Measurements from ENCODE around the gene PMVK.

Gene PMVK

DNA sequence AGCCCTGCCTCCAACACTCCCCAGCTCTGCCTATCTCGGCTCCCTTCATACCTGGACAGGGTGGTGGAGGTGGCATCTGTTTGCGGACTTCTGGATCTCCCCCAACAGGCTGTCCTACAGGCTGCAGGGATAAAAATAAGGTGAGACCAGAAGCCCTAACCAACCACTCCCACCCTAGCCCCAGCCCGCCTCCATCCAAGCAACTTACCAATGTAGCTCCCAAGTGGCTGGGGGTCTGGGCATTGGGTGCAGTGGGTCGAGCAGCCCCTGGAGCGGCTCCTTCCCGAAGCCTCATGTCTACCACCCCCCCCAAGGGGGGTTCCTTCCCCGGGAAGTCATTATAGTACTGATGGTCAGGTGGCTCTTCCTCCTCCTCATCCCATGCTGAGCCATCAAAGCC is 29.6 kb upstream of the PMVK start:
- no peak for DNase-seq

DNA sequence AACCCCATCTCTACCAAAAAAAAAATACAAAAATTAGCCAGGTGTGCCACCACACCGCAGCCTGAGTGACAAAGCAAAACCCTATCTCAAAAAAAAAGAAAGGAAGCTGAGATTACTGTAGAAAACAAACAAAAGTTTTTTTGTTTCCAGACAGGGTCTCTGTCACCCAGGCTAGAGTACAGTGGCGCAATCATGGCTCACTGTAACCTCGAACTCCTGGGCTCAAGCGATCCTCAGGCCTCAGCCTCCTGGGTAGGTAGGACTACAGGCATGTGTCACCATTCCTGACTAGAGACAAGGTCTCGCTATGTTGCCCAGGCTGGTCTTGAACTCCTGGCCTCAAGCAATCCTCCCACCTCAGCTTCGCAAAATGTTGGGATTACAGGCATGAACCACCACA is 27.8 kb upstream of the PMVK start:
- DNase-seq = no peak

DNA sequence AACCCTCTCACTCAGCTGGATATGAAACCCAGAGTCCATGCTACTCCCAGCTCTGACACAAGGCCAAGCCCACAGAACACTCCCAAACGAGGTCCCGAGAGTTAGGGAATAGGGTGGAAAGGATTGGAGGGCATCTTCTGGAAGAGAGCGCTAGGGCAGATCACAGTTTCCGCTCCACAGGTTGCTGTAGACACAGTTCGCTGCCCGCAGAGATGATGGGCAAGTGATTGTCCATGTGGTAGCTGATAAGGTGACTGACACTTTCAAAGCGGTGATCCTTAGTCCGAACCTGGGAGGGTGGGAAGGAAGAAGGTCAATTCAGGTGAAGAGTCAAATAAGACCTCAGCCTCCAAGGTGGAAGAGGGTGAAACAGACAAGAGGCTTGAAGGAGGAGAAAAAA is 27.1 kb upstream of the PMVK start:
- no peak for DNase-seq

DNA sequence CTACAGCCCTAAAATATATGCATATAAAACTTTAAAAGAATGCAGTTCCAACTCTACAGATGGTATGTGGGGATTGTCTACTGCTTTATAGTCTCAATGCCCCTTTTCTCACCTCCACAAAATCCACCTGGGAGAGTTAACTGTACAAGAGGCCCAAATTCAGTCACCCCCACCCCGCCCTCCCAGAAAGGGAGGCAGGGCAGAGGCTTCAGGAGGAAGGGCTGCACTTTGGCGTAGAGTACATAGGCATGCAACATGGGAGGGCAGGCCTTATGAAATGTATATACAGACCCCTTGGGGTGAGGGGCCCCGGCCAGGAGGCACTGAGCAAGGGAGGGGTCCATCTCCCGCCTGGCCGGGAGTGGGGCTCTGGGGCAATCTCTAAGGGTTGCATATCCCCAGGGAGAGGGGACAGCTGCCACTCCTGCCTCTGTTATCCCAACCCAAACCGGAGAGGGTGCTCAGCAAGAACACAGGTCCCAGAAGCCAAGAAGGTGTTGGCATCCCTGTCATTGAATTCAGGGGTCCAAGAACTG is 26.3 kb upstream of the PMVK start:
- no peak for DNase-seq

DNA sequence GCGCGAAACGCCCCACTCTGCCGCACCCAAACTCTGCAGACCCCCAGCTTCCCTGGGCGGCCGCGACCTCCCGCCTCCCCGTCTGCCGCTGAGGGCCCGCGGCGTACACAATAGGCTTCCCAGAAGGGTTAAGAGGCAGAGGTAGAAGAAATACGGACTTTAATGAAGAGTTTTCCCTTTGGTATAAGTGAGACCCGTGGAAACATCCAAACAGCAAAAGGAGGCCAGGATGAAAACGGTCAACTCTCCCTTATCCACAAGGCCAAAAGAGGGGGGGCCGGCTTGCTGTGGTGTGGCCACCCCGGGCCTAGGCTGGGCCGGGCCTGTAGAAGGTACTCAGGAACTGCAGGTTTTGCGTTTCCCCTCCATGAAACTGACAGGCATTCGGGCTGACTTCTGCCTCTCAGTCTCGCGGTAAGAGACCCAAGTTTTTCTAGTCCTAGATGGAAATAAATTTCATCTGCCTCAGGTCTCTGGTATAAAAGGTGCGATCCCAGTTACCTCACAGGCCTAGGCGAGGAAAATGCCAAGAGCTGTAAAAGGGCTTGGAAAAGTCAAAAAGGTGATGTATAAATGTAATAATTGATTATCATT is 25.7 kb upstream of the PMVK start:
- no peak for DNase-seq

DNA sequence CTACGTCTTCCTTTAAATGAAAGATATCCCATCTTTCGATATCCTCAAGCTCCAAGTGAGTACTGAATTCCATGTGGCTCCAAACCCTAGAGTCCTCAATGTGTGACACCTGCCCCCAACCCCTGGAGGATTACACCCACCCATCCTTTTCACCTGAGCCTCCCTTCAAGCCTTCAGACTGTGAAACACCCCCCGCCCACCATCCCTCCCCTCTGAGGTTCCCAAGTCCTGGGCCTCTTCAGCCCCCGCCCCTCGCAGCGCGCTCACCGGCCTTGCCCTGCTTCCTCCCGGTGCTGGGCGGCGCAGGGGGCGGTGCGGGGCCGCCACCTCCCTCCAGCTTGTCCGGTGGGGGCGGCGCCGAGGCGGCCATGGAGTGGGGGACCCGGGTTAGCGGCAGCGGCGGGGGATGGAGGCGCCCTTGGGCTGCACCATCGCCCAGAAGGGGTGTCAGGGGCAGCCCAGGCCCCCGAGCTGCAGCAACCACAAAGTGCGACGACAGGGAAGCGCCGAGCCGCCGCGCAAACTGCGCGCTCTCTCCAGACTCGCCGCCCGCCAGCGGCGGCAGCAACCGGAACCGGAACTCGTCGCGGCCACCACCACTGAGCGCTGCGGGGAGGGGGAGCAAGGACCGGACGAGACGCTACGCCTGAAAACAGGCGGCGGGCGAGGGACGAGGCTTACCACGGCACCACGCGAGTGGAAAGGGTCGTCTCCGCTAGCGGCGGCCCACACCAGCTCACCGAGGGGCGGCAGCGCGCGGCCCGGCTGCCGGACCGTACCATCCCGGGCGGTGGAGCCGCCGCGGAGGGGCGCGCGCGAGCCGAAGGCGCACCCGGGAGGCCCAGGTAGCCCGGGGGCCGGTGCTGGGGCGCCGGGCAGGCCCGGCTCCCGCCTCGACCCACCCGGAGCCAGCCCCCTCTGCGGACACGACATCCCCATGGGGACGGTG is 25.0 kb upstream of the PMVK start, which contains the start of gene PYGO2:
TSS of gene PYGO2 (minus strand) at position 576 of the 949 bp plus-strand sequence. CDS start at position 370, 206 bp downstream.
- DNase-seq = peak; percentile 88 to 90

DNA sequence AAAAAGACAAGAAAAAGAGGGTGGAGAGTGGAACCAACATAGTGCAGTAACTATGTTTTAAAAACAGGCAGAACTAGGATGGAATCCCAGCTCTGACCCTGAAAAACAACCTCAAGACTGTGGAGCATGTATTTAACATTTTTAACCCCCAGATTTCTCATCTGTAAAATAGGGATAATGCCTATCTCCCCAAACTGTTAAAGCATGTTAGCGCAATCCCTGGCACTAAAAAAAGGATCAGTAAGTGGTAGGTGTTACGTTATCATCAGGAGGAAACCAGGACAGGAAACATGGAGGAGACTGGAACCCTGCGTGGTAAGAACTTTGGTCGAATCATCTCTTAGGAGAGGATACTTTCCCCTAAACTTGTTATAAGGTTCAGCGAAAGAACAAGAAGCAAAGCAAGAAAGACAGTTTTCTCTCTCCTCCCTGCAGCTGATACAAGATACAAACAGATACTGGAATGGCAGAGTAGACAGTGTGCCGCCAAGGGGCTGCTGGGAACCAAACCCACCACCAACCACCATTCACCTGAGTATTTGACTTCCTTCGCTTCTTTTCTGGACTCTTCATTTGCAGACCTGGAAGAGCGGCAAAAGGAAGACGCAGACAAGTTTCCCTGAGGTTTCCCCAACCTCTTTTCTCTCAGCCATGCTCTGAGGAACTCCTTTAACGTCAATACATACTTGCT is 24.1 kb upstream of the PMVK start:
- DNase-seq = no peak

DNA sequence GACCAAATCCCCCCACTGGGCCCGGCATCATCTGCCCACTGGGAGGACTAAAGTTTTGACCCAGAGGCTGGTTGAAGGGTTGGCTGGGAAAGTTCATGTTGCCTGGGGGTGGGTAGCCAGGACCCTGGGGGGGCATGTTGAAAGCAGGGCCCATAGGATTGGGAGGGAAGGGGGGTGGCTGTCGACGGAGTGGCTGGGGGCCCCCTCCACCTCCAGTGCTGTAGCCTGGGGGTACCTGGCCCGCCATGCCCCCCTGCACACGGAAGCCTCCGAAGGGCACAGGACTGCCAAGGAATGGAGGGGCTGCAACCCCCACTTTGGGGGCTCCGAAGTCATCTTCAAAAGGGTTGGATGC is 22.9 kb upstream of the PMVK start:
- DNase-seq = no peak

DNA sequence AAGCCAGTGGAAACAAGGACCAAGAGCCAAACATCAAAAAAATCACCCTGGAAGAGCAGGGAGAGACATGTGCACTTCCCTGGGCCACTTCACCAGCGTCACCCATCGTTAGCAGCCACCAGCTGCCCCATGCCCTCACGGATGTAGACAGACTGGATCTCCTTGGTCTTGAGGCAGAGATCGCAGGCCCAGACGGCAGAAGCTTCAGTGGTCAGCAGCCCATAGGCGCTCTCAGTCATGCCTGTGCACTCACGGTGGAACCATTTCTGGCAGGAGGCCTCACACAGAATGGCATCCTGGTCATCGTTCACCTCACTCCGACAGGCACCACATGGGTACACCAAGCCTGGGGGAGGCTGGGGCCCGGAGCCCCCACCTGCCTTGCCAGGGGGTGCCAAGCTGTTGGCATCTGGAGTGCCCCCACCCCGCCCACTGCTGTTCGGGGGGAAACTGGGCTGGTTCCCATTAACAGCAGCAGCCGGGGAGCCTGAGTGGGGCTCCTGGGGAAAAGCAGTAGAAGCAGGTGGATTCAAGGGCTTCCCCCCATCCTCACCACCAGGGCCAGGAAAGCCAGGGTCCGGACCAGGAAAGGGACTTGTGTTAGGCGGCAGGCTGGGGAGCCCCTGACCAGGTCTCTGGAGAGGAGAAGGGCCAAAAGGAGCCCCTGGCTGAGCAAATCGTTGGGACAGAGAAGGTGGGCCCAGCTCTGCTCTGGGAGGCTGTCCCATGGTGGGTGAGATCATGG is 22.3 kb upstream of the PMVK start:
- DNase-seq = no peak

DNA sequence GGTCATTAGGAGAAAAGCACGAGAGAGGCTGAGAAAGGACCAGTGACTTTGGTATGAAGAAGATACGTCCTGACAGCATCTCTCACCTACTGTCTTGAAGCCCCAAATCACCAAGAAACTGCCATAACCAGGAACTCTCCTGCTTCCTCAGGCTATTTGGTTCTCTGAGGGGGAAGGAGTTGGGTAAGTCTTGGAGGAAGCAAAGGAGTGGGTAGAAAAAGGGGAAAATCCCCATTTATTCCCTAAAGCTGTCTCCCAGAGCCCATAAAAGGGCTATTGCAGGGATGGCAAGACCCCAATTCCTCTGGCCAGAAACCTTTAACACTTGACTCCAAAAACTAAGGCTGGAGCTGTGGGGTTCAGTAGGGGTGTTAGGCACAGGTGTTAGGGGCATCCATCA is 21.5 kb upstream of the PMVK start:
- no peak for DNase-seq

DNA sequence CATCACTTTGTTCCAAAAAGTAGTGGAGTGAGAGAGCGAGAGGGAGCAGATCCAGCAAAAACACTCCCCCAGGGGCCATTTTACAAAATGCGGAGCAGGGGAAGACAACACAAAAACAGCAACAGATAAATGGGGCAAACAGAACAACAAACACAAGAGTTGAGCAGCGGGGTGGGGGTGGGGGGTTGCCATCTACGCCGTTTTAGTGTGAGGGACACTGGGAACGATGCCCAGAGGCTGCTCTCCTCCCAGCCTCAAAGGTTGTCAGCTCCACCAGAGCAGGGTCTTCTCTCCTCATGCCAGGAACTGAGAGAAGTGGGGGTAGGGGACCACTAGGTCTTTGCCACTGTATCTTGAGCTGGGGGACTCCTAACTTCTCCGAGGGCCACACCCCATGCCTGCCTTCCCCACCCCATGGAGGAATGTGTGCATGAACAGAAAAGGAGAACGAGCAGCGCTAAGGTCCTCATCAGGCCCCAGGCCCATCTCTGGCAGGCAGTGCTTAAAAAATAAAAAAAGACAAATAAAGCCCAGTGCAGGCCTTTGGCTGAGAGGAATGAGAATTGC is 20.7 kb upstream of the PMVK start:
- DNase-seq = no peak

DNA sequence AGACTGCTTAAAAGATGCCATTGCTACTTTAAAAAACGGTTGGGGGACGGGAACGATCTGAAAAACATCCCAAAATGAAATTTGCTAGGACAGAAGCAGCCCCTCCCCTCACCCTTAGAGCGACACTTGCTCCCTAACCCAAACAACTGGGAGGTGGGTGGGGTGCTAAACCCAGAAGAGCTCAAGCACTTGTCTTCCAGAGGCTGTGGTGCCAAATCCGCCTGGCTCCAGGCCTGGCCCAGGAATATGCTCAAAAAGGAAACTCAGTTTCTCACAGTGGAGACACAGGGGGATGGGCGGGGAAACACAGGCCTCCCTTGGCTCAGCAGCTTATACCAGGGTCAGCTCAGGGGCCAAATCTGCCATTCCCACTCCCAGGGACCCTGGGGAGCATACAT is 20.0 kb upstream of the PMVK start:
- DNase-seq = no peak

DNA sequence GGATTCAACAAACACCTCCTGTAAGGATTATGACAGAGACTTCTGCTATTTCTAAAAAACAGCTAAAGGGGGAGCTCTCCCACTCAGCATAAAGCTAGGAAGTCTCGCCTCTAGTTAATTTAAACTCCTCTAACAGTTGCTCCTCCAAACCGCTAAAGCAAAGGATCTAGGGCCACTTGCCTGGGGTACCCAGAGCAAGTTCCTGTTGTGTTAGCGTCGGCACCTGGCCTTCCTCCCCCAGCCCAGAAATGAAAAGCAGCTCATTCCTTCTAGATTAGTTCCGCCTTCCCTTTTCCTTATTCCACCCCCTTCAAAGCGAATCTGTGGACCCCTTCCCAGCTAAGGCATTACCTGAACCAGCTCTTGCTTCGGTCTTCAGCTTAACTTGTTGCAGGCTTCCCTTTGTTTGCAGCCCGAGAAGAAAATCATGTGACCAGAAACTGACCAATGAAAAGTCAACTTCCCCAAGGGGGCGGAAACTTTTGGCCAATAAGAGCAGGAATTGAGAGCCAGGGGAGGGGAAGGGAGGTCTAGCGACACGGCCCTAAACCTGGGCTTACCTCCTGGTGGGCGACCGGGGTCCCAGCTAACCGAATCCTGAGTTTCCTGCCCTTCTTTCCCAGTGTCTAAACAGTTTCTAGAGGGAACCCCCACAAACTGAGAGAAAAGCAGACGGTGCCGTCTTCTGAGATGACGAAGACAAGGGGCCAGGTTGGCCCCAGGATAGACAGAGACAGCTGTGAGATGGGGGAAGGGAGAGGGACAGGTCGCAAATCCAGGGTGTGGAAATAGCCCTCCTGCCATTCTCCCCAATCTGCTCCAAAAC is 19.4 kb upstream of the PMVK start, which contains the start of gene PBXIP1:
TSS of gene PBXIP1 (minus strand) at position 382 of the 826 bp plus-strand sequence. CDS start 2,378 bp downstream, outside the sequence.
- peak; percentile 85 to 88 for DNase-seq

DNA sequence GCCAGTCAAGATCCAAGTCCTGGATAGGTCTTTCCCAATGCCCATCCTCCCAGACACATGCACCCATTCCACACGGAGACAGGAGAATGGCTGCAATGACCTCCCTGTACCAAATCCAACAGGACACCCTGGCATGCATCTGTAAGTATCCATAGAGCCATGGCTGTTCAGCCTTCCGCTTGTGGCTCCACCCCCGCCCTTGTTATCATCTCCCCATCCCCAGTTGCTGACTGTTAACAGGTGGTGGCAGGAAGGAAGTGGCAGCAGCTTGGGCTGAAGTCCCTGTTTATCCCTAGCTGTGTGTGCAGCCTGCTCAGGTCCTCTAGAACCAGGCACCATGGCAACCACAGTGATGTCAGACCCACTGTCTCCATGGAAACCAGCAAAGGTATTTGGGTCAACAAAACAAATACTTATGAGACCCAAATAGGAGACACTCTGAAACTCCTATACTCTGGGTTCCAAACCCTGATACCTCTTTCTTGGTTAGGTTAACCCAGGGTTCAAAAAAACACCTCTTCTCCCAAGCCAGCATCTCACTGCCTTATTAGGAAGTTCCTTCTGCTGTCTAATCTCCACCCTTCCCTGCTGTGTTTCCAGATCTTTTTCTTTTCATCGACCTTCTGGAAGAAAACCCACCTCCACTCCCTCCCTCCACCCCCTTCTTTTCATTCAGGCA is 18.7 kb upstream of the PMVK start:
- peak; percentile 78 to 82 for DNase-seq

DNA sequence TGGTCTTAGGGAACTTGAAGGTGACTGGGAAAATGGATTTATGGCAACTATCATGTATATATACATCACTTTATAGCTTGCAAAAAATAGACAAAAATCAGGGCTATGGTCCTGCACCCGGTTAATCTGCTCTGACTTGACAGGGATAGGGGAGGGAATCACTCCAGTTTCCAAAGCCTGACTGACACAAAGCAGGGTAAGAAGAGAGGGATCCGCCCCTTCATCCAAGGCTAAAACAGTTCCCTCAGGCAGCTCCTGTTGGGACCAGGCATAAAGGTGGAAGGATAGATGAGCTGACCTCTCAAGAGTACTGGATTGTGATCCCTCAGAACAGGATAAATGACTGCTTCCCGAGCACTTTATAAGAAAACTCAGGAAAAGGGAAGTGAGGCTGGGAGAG is 18.0 kb upstream of the PMVK start:
- DNase-seq = no peak

DNA sequence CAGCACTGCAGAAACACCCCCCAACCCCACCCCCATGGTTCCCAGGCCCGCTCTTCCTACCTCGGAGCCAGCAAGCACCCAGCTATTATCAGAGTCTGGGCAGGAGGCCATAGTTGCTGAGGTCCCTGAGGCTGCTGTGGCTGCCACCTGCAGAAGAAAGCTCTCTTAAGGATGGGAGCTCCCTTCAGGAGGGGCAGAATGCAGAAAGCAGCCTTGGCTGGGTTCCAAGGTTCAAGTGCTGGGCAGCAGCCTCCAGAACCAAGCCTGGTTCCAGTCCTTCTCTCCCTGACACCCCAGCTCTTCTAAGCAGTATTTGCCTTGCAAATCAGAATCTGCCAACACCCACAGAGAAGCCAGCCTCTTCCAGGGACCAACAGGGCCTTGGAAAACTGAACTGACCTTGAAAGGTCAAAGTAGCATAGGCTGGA is 17.1 kb upstream of the PMVK start:
- no peak for DNase-seq

DNA sequence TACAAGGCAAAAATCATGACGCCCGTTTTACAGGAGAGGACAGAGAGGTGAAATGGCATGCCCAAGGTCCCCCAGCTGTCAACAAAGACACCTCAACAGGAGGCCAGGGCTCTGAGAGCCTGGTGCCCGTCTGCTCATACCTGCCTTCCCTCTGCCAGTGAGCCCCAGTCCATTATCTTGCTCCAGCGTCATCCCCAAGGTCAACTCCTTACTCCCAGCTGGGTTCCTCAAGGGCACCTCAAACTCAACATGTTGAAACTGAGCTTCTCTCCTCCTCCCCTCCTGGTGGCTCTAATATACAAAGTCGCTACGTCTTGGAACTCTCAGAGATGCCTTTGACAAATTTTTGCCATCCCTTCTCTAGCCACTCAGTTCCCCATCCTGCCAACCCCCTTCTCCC is 16.1 kb upstream of the PMVK start:
- DNase-seq = no peak

DNA sequence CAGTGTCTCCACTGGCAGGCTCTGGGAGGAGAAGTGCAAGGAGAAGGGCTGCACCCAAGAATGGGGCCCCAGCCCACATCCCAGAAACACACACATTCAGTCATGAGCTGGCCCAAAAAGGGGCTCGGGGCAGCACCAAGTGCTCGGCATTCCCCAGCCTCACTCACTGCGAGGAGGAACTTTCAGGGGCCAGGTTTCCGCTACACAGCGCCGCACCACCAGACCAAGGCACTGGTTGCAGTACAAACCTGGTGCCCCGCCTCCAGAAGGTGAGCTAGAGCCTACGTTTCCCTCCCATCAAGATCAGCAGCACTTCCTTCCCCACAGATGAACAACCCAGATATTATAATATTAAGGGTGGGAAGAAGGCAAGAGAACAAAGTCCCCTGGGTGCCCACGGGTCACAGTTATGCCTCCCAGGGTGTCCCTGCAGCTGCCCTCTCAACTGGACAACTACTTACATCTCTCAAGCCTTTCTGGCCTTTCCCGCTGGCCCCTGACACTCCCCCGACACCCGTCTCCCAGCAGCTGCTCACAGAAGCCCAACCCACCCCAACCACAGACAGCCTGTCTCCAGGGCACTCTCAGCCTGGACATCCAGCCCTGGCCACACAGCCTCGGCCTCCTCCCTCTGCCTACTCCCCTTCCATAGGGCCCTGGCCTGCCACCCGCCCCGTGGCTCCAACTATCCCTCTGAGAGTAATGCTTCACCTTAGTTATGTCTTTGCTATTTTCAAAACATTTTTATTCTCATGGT is 15.6 kb upstream of the PMVK start:
- DNase-seq = peak; percentile 70 to 71

DNA sequence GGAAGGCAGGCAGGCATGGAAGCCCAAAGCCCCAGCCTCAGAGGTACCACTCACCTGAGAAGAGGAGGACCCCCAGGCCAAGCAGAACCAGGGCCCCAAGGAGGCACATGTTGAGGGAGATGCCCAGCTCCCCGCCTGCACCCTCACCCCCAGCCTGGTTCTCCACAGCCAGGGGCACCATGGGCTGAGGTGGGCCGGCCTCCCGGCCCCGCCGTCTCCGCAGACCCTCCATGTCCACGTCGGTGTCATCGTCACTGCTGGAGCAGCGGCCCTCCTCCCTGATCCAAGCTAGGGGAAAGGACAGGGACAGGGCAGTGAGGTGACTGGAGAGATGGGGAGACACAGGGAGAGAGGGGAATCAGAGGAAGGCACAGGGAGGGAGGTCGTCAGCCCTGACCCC is 11.6 kb upstream of the PMVK start:
- DNase-seq = no peak

Measured in activated T-cell treated with anti-CD3 and anti-CD28 coated beads, Interleukin-2, amount 50 U/mL, for 48 hours (primary cell).